NT2/D1 (cell line): ENCODE results near the gene RBL1.

Experiments
- SUZ12 ChIP-seq: IDR thresholded peaks from 2 replicates; pipeline ENCODE4 v1.6.1; 2011; ENCODE audit not compliant: insufficient read length, insufficient read depth; ENCODE audit errors: extremely low read depth
- YY1 ChIP-seq: IDR thresholded peaks from 2 replicates; pipeline ENCODE4 v1.6.1; 2011; ENCODE audit not compliant: insufficient read length, insufficient read depth
- ZNF274 ChIP-seq: IDR thresholded peaks from 2 replicates; pipeline ENCODE4 v1.6.1; 2011; ENCODE audit warnings: mild to moderate bottlenecking, low read depth, low read length

GRCh38 chr20:36951979-36952738, 143.6 kb downstream of the RBL1 start:
- no peak for TF ChIP-seq YY1
- TF ChIP-seq ZNF274: no peak
- TF ChIP-seq SUZ12: no peak
